Tibial artery (tissue), 4 donors: Measurements from ENCODE around the gene CEP20.
A peak's percentile ranks its signal among the peaks of the same experiment; 100 is the strongest.

Experiments used
- DNase-seq, 2 donors: peaks; one replicate each; pipeline ENCODE4 v3.0.0-alpha.2; 2019
- H3K27ac ChIP-seq, 2 donors: fragments of 200-600 bp; sonication (generic) in 1 of 2; 1 replicate in 1 of 2; 2 replicates in 1 of 2; pipeline ENCODE4 v1.5.1; 2018 to 2019; ENCODE audit warnings: mild to moderate bottlenecking in 1 of 2
- H3K27me3 ChIP-seq, 2 donors: fragments of 200-600 bp; sonication (generic) in 1 of 2; one replicate each; pipeline versions ENCODE4 v1.5.1 to v1.6.0; 2016 to 2019
- H3K36me3 ChIP-seq, 3 donors: fragments of 200-600 bp; sonication (generic) in 2 of 3; one replicate each; pipeline ENCODE4 v1.5.1; 2016 to 2019; ENCODE audit warnings: mild to moderate bottlenecking in 2 of 3
- H3K4me1 ChIP-seq, 4 donors: fragments of 200-600 bp; sonication (generic) in 2 of 4; 1 replicate in 3 of 4; 2 replicates in 1 of 4; pipeline ENCODE4 v1.5.1; 2016 to 2019
- H3K4me3 ChIP-seq, 2 donors: fragments of 200-600 bp; sonication (generic) in 1 of 2; 1 replicate in 1 of 2; 2 replicates in 1 of 2; pipeline ENCODE4 v1.5.1; 2018 to 2019; ENCODE audit warnings: mild to moderate bottlenecking in 2 of 2
- H3K9me3 ChIP-seq, 3 donors: fragments of 200-600 bp; sonication (generic) in 1 of 3; one replicate each; pipeline ENCODE4 v1.5.1; 2016 to 2019
- CTCF ChIP-seq, 2 experiments: fragments of 200-600 bp in 1 of 2; fragments of 450-650 bp in 1 of 2; IDR thresholded peaks; one replicate each; pipeline ENCODE4 v1.5.1; 2017 to 2019; ENCODE audit warnings: antibody characterized with exemption in 2 of 2, mild to moderate bottlenecking in 1 of 2, moderate library complexity in 1 of 2
- intact Hi-C: fragments of 100-400 bp; cut with DNase I; formaldehyde crosslinking; loops from one replicate; pipeline ENCODE4 v1.15.0; 2023; ENCODE audit warnings: low total_unique reads

CEP20 gene

GRCh38 chr16:15835136-15835878 is 53.1 kb downstream of the CEP20 start:
- intact Hi-C loops: no loop called here
- H3K36me3 ChIP-seq: peaks cover 37 to 68% (median 53%) of the 10 kb centered on the region in 3 donors
- peak overlapping the region in 1 of 2 donors; percentile 27 for H3K4me3 ChIP-seq
- H3K4me1 ChIP-seq: peaks cover 0 to 99% (median 55%) of the 10 kb centered on the region in 4 donors
- TF ChIP-seq CTCF (IDR thresholded peaks at IDR 0.05): no peak
- peak overlapping the region; percentile 73 to 97 for H3K27ac ChIP-seq
- H3K27me3 ChIP-seq: no peaks in the 10 kb centered on the region
- no peaks in the 10 kb centered on the region for H3K9me3 ChIP-seq
- DNase-seq: peak in 1 of 2 donors; percentile 55

GRCh38 chr16:15834502-15834901 is 53.9 kb downstream of the CEP20 start:
- Histone ChIP-seq H3K27ac (peak overlapping the region; percentile 73 to 97), H3K4me3 (peak overlapping the region in 1 of 2 donors; percentile 18), H3K36me3 (peaks cover 40 to 60% (median 55%) of the 10 kb centered on the region in 3 donors), H3K9me3 (no peaks in the 10 kb centered on the region), H3K27me3 (no peaks in the 10 kb centered on the region), H3K4me1 (peaks cover 0 to 98% (median 57%) of the 10 kb centered on the region in 4 donors)
- peak in 1 of 2 donors; percentile 49 for DNase-seq
- intact Hi-C loops: no loop called here
- TF ChIP-seq CTCF (IDR thresholded peaks at IDR 0.05): no peak

GRCh38 chr16:15833541-15833940 is 54.9 kb downstream of the CEP20 start:
- peak overlapping the region in 1 of 2 donors; percentile 18 for H3K4me3 ChIP-seq
- H3K4me1 ChIP-seq: peaks cover 0 to 97% (median 60%) of the 10 kb centered on the region in 4 donors
- TF ChIP-seq CTCF (IDR thresholded peaks at IDR 0.05): no peak
- no peaks in the 10 kb centered on the region for H3K27me3 ChIP-seq
- DNase-seq: peak in 1 of 2 donors; percentile 68
- H3K36me3 ChIP-seq: peaks cover 37 to 55% (median 52%) of the 10 kb centered on the region in 3 donors
- peak overlapping the region; percentile 73 to 97 for H3K27ac ChIP-seq
- intact Hi-C loops: no loop called here
- H3K9me3 ChIP-seq: no peaks in the 10 kb centered on the region

GRCh38 chr16:15832241-15832640 is 56.2 kb downstream of the CEP20 start:
- Histone ChIP-seq H3K27me3 (no peaks in the 10 kb centered on the region), H3K27ac (peak overlapping the region; percentile 73 to 97), H3K36me3 (peaks cover 24 to 52% (median 47%) of the 10 kb centered on the region in 3 donors), H3K4me1 (peaks cover 0 to 97% (median 57%) of the 10 kb centered on the region in 4 donors), H3K4me3 (no peak overlapping the region), H3K9me3 (no peaks in the 10 kb centered on the region)
- intact Hi-C loops: no loop called here
- DNase-seq: no peak
- no peak for TF ChIP-seq CTCF (IDR thresholded peaks at IDR 0.05)

GRCh38 chr16:15830832-15831451 is 57.5 kb downstream of the CEP20 start:
- Histone ChIP-seq H3K4me1 (peaks cover 0 to 97% (median 52%) of the 10 kb centered on the region in 4 donors), H3K36me3 (peaks cover 27 to 44% (median 41%) of the 10 kb centered on the region in 3 donors), H3K27ac (peak overlapping the region; percentile 73 to 97), H3K4me3 (no peak overlapping the region), H3K27me3 (no peaks in the 10 kb centered on the region), H3K9me3 (no peaks in the 10 kb centered on the region)
- no peak for TF ChIP-seq CTCF (IDR thresholded peaks at IDR 0.05)
- DNase-seq: peak in 1 of 2 donors; percentile 39
- intact Hi-C loops: no loop called here
